Ovary (tissue), 9 donors: ENCODE results near the gene SLX4. TPM values are rescaled to one million over a fixed set of nuclear protein-coding genes. Genes with fewer than 3 reads are reported as not detected.

Experiments used
- DNase-seq, 5 donors: peaks; one replicate each; pipeline ENCODE4 v3.0.0-alpha.2; 2019 to 2020
- H3K27ac ChIP-seq, 2 donors: fragments of 200-600 bp; one replicate each; pipeline versions ENCODE4 v1.5.1 to v1.8.0; 2019 to 2022
- H3K27me3 ChIP-seq: fragments of 200-600 bp; one replicate; pipeline ENCODE4 v1.8.0; 2022
- H3K36me3 ChIP-seq: fragments of 200-600 bp; sonication (generic); one replicate; pipeline ENCODE4 v1.5.1; 2019
- H3K4me1 ChIP-seq: one replicate; pipeline ENCODE4 v1.8.1; 2013; ENCODE audit warnings: mild to moderate bottlenecking, moderate library complexity; ENCODE audit not compliant: insufficient read depth
- H3K4me3 ChIP-seq: fragments of 200-600 bp; sonication (generic); one replicate; pipeline ENCODE4 v1.5.1; 2017
- H3K9me3 ChIP-seq, 2 donors: fragments of 200-600 bp in 1 of 2; sonication (generic) in 1 of 2; one replicate each; pipeline versions ENCODE4 v1.5.1 to v1.8.1; 2013 to 2019; ENCODE audit warnings: mild to moderate bottlenecking in 1 of 2, moderate library complexity in 1 of 2
- CTCF ChIP-seq, 3 donors: fragments of 450-650 bp in 2 of 3; fragments of 200-600 bp in 1 of 3; IDR thresholded peaks; one replicate each; pipeline versions ENCODE4 v1.5.1 to v1.8.0; 2016 to 2022; ENCODE audit warnings: antibody characterized with exemption in 3 of 3, mild to moderate bottlenecking in 1 of 3
- EP300 ChIP-seq: sonication (generic); formaldehyde crosslinking; IDR thresholded peaks from one replicate; pipeline ENCODE4 v1.6.1; 2017; ENCODE audit warnings: antibody characterized with exemption
- POLR2A ChIP-seq: fragments of 450-650 bp; IDR thresholded peaks from one replicate; pipeline ENCODE4 v1.6.1; 2017; ENCODE audit warnings: antibody characterized with exemption, mild to moderate bottlenecking, moderate library complexity
- WGBS, 3 donors: extraction: QIAGEN DNeasy Blood & Tissue Kit in 1 of 3; methylation state at CpG; one replicate each; pipeline versions ENCODE4 v1.1.5 to v1.1.7; 2013 to 2017; 5-methylcytosine and 5-hydroxymethylcytosine counted together
- intact Hi-C, 4 donors: fragments of 100-400 bp; cut with DNase I; formaldehyde crosslinking; loops; one replicate each; pipeline versions ENCODE4 v1.11.0 to v1.15.1; 2022 to 2023
- polyA plus RNA-seq, 2 donors: library from polyadenylated mRNA; stranded (reverse); fragments of 200-250 nt in 1 of 2; fragments of 350-450 nt in 1 of 2; fragmentation: Illumina TruSeq in 1 of 2; extraction: RNeasy Lipid Tissue Mini Kit (QIAGEN cat#74804) in 1 of 2; gene quantifications; one replicate each; pipeline ENCODE4 v1.2.3, GENCODE V29; 2013 to 2014
- total RNA-seq, 7 donors: library from RNA; depleted of rRNA in 2 of 7; stranded (reverse); fragments of >200 nt in 2 of 7; fragmentation: NEBNext Ultra II Directional in 3 of 7; extraction: Animal tissue kit (Norgen Biotek cat#: 25700) in 3 of 7; gene quantifications; one replicate each; pipeline versions ENCODE4 v1.1.0 to v1.2.4, GENCODE V29; 2016 to 2023
- donor health status: DM: no; HTN: no; CAD: no; lungs with moderate emphysema.
- donor health status: DM: no; HTN: no; CAD: no.
- donor health status: Bipolar disorder and iron deficiency.
- donor health status: DM: yes; HTN: yes; CAD: no.
- donor health status: DM: no; HTN: no; CAD: no.
- donor health status: DM: yes; HTN: yes; CAD: no.

Gene SLX4
- total and polyA plus RNA-seq, 9 donors, result 1.7 to 4.9 (median 3.2) TPM

GRCh38 chr16:3564130-3564888 is 47.1 kb downstream of the SLX4 start:
- Histone ChIP-seq H3K9me3 (no peaks in the 10 kb centered on the region), H3K27ac (no peak overlapping the region), H3K4me3 (no peak overlapping the region), H3K4me1 (no peaks in the 10 kb centered on the region), H3K36me3 (no peaks in the 10 kb centered on the region), H3K27me3 (no peaks in the 10 kb centered on the region)
- no peak for DNase-seq
- 92 to 96% (median 93%) methylated on average over 38 to 43 of the region's 43 CpGs for WGBS, 3 donors
- TF ChIP-seq CTCF (IDR thresholded peaks at IDR 0.05), result no peak
- TF ChIP-seq EP300, result no peak
- TF ChIP-seq POLR2A, result no peak
- intact Hi-C loops, result no loop called here

GRCh38 chr16:3562914-3563480 is 48.4 kb downstream of the SLX4 start:
- Histone ChIP-seq H3K27me3 (no peaks in the 10 kb centered on the region), H3K4me3 (no peak overlapping the region), H3K27ac (no peak overlapping the region), H3K9me3 (no peaks in the 10 kb centered on the region), H3K4me1 (no peaks in the 10 kb centered on the region), H3K36me3 (no peaks in the 10 kb centered on the region)
- intact Hi-C loops, result no loop called here
- DNase-seq, result no peak
- WGBS, 3 donors, result 94 to 95% (median 95%) methylated on average over 29 of the region's 29 CpGs
- no peak for TF ChIP-seq EP300
- no peak for TF ChIP-seq POLR2A
- no peak for TF ChIP-seq CTCF (IDR thresholded peaks at IDR 0.05)

GRCh38 chr16:3561626-3562025 is 49.8 kb downstream of the SLX4 start:
- WGBS, 3 donors, result 87 to 90% (median 89%) methylated on average over 15 of the region's 15 CpGs
- H3K27me3 ChIP-seq, result no peaks in the 10 kb centered on the region
- no peak overlapping the region for H3K27ac ChIP-seq
- TF ChIP-seq CTCF (IDR thresholded peaks at IDR 0.05) (no peak), EP300 (no peak), POLR2A (no peak)
- H3K4me3 ChIP-seq, result no peak overlapping the region
- DNase-seq, result no peak
- no peaks in the 10 kb centered on the region for H3K4me1 ChIP-seq
- intact Hi-C loops, result no loop called here
- no peaks in the 10 kb centered on the region for H3K36me3 ChIP-seq
- H3K9me3 ChIP-seq, result no peaks in the 10 kb centered on the region

GRCh38 chr16:3554351-3554928 is 57.0 kb downstream of the SLX4 start:
- Histone ChIP-seq H3K36me3 (no peaks in the 10 kb centered on the region), H3K4me3 (no peak overlapping the region), H3K27ac (no peak overlapping the region), H3K9me3 (no peaks in the 10 kb centered on the region), H3K4me1 (no peaks in the 10 kb centered on the region), H3K27me3 (no peaks in the 10 kb centered on the region)
- intact Hi-C loops, result no loop called here
- no peak for TF ChIP-seq POLR2A
- no peak for TF ChIP-seq EP300
- TF ChIP-seq CTCF (IDR thresholded peaks at IDR 0.05), result no peak
- 86 to 95% (median 94%) methylated on average over 7 of the region's 7 CpGs for WGBS, 3 donors
- DNase-seq, result no peak
